Bone marrow (tissue), 2 donors: ENCODE measurements around the gene MYO7A.
A peak's percentile ranks its signal among the peaks of the same experiment; 100 is the strongest.

Experiments used
- DNase-seq, 2 donors: peaks; one replicate each; lab custom pipeline; 2025; lab: John Stamatoyannopoulos, UW

Gene MYO7A

GRCh38 chr11:77217156-77217555 lies 89.1 kb downstream of the MYO7A start:
- DNase-seq, result no peak

DNA sequence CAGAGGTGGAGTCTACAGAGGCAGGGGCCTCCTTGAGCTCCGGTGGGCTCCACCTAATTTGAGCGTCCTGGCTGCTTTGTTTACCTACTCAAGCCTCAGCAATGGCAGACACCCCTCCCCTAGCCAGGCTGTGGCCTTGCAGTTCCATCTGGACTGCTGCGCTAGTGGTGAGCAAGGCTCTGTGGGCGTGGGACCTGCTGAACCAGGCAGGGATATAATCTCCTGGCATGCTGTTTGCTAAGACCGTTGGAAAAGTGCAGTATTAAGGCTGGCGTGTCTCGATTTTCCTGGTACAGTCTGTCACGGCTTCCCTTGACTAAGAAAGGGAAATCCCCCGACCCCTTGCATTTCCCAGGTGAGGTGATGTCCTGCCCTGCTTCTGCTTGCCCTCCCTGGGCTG lies 95.8 kb downstream of the MYO7A start:
- DNase-seq, result no peak

DNA sequence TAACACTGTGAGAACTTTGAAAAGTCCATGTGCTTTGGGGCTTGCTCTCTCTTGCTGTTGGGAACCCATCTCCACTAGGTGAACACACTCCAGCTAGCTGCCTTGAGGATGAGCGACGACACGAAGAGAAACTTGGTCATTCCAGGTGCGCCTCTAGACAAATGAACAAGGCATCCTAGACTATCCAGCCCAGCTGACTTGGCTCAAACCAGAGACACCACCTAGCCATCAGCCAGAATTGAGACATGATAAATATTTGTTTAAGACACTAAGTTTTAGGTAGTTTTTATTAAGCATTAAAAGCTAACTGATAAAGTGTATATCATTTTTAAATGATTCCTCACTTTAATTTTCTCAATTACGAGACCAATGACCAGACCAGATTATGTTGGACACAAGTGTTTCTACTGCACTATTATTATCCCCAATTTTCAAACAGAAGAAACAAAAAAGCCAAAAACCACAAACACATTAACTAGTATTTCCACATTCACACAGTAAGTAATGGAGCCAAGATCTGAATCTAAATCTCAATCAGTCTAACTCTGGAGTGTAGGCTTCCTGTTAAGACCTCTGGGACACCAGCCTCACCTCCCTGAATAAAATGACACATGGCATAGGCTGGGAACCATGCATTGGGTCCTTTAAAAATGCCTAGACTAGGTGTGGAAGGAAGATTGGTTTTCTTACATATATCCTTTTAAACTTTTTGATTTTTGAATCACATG lies 103.0 kb downstream of the MYO7A start:
- no peak for DNase-seq

- no peak for DNase-seq
Observed at GRCh38 chr11:77231800-77232199, 103.8 kb downstream of the MYO7A start.

DNA sequence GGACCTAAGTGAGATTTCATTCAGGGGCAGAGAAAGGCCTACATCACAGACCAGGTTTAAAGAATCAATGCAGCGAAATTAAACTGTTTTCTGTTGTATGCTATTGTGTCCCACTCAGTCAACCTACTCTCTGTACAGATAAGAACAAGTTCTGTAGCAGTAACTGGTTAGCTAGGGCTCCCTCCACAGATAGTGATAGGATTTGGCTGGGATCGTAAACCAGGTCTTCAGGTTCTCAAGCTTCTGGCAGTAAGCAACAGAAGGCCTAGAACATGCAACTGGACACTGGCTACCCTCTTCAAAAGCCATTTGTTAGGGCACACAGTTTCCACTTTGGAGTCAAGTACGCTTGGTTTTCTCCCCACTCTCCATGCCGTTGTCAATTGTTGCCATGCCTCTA lies 104.2 kb downstream of the MYO7A start:
- DNase-seq, result no peak

DNA sequence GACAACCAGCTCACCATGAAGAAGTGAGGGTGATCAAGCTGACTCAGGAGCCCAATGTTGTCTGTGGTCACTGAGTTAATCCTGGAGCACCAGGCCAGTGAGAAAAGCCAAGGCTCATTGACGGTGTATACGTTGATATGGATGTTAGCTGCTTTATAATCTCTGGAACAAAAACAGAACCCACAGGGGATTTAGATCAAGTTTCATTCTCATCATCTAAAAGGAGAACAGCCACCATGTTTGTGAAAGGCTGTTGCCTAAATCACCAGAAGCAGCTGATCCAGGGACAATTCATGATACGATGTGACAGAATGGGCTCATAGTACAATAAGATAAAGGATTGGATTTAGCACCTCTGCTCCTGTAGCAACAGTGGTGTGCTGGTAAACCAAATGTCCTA lies 105.0 kb downstream of the MYO7A start:
- no peak for DNase-seq

DNA sequence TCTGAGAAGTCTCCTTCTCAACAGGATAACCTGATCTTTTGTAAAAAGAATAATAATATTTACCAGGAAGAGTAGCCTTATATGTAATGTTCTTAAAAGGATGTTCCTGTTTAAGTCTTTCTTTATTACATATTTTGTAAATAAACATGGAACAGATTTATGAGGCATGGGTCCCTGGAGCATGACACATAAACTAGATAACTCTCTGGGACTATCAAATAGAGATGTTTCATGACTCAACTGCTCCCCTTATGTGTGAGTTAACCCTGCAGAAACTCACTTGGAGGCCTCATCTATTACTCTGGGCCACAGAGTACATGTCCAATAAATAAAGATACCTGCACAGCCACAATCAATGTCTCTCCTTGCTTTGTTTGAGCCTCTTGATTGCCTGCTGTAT lies 108.9 kb downstream of the MYO7A start:
- DNase-seq, result no peak

GRCh38 chr11:77244277-77245027 lies 116.4 kb downstream of the MYO7A start:
- DNase-seq, result peak in 1 of 2 donors; percentile 18

DNA sequence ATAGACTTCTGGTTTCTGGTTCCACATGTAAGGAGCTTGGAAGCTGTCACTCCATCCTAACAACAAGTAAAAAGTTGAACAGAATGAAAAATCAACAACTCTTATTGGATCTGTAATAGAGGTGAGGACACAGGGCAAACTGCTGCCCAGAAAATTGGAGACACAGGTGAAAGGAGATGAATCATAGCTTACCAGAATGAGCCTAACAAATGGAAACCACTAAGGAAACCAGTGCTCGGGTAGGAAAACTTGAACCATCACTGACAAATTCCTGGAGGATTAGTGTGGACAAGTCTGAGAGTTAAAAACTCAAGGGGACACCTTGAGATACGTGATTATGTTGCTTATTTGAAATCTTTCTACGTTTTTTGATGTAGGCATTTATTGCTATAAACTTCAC lies 121.4 kb downstream of the MYO7A start:
- DNase-seq, result no peak

GRCh38 chr11:77250881-77251640 lies 123.0 kb downstream of the MYO7A start:
- DNase-seq, result peak in 1 of 2 donors; percentile 85

GRCh38 chr11:77252555-77253270 lies 124.7 kb downstream of the MYO7A start:
- no peak for DNase-seq

GRCh38 chr11:77253690-77254089 lies 125.6 kb downstream of the MYO7A start:
- DNase-seq, result no peak

DNA sequence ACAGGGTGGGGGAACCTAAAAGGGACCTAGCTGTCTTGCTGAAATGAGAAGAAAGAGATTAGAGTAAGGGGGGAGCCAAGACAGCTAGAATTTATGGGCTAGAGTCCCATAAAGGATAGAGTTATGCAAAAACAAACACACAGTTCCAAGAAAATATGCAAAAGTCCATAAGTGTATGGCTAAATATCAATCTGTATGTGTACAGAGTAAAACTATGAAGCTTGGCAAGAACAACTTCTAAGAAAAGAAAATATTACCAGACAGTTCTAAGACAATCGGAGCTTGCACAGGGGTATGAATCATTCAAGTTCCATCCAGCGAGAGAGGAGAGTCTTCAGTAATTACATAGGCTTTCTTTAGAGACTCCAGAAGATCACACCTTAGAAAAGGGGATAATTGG lies 131.6 kb downstream of the MYO7A start:
- DNase-seq, result no peak

DNA sequence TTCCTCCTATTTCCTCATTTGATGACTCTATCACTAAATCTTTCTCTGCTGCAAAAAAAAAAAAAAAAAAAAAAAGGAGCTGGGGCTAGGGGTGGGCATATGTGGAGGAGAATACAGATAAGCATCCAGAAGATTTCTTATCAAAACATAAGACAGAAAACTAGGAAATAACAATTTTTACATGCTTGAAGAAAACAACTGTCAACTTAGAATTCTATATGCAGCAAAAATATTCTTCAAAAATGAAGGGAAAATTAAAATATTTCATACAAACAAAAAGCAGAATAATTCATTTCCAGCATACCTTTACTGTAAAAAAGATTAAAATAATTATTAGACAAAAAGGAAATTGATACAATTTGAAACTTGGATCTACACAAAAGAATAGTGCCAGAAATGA lies 134.8 kb downstream of the MYO7A start:
- no peak for DNase-seq
